IMR-90 (cell line): Measurements from ENCODE around the gene PRKCE.

ENCODE experiments used
- CHD1 ChIP-seq: IDR thresholded peaks from 2 replicates; pipeline ENCODE4 v1.6.1; 2012; ENCODE audit warnings: low read depth, low read length, improper control_type of control experiment
- CTCF ChIP-seq: conservative IDR thresholded peaks from 2 replicates; pipeline ENCODE4 v1.5.1; 2012; ENCODE audit warnings: mild to moderate bottlenecking, low read depth, low read length, improper control_type of control experiment
- FOS ChIP-seq: fragments of 150-350 bp; IDR thresholded peaks from 2 replicates; pipeline ENCODE4 v1.6.1; 2016; ENCODE audit warnings: low read depth, low read length
- POLR2A ChIP-seq: IDR thresholded peaks from 2 replicates; pipeline ENCODE4 v1.6.1; 2012; ENCODE audit warnings: mild to moderate bottlenecking, low read depth, low read length
- USF2 ChIP-seq: fragments of 150-350 bp; IDR thresholded peaks from 2 replicates; pipeline ENCODE4 v1.6.1; 2017; ENCODE audit warnings: mild to moderate bottlenecking, antibody characterized with exemption, low read length, low read depth

GRCh38 chr2:46230115-46230571 is 578.7 kb downstream of the PRKCE start:
- no peak for TF ChIP-seq CHD1
- TF ChIP-seq FOS: no peak
- no peak for TF ChIP-seq CTCF
- TF ChIP-seq POLR2A: no peak
- TF ChIP-seq USF2: no peak
